GM12891 (cell line): ENCODE data around the gene NANS.

Experiments
- POLR2A ChIP-seq: IDR thresholded peaks from 2 replicates; pipeline ENCODE4 v1.6.1; 2011; ENCODE audit warnings: low read depth, low read length, control low read depth
- SPI1 ChIP-seq: IDR thresholded peaks from 2 replicates; pipeline ENCODE4 v1.6.1; 2011; ENCODE audit warnings: low read depth, low read length, control low read depth

- TF ChIP-seq SPI1 (no peak), POLR2A (no peak)
These were observed 25.4 kb upstream of the NANS start for GRCh38 chr9:98031169-98031568.
